GM19240 (cell line): ENCODE measurements around the gene ABHD16B.
A peak's percentile ranks its signal among the peaks of the same experiment; 100 is the strongest.
"Not testable (repeated sequence)": the region's sequence is repeated elsewhere in the genome, so short reads cannot be mapped to it uniquely, and the experiment has no call there.

ENCODE experiments used
- DNase-seq: peaks from one replicate; pipeline ENCODE4 v3.0.0; 2011; ENCODE audit warnings: low spot score; ENCODE audit not compliant: insufficient read length

ABHD16B gene

DNA sequence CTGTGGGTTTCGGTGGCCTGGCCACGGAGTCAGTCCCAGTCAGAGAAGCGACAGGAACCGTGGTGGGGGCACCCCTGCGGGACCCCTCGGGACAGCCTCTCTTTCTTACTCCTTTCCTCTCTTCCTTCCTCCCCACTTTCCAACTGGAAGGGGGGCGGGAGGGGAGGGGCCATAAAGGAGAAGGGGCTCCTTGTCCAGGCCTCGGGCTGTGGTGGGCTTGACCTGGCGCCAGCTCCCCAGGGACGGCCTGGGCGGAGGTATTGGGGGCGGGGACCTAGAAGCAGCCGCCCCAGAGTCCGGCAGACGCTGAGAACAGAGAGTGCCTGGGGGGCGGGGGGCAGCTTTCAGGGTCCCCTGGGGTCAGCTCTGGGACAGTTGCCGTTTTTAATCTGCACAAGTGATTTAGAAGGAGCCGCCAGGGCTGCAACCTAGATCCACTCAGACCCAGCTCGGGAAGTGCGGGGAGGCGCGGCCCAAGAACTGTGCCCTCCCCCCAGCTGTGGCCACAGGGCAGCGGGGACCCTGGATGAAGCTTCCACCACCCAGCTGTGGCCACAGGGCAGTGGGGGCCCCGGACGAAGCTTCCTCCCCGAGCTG, 6.4 kb upstream of the ABHD16B start:
- DNase-seq = no peak

DNA sequence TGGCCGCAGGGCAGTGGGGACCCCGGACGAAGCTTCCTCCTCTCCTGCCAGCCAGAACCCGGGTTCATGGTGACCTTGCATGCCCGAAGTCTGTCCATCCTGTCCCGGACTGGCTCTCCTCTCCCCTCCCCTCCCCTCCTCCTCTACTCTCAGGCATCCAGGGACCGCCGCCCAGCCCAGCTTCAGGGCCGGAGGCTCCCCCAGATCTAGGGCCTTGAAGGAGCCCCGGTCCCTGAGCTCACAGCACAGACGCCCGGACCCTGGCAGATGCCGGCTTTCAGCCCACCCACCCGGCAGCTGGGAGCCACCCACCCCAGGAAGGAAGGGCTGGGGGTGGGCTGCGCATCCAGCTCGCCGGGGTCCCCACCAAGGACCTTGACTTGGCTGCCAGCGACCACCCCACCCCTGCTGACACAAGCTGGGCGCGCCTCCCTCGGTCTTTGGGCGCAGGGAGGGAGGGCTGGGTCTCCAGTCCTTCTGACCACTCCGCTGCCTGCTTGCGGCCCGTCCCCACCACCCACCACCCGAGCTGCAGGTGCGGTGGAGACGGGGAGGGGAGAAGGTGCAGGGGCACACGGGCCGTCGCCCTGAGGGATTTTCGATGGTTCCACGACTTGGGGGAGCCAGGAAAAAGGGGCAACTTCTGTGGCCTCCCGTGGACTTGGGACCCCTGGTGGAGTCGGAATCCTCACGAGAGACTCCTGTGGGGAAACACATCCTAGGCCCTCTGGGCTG, 5.8 kb upstream of the ABHD16B start:
- no peak for DNase-seq

DNA sequence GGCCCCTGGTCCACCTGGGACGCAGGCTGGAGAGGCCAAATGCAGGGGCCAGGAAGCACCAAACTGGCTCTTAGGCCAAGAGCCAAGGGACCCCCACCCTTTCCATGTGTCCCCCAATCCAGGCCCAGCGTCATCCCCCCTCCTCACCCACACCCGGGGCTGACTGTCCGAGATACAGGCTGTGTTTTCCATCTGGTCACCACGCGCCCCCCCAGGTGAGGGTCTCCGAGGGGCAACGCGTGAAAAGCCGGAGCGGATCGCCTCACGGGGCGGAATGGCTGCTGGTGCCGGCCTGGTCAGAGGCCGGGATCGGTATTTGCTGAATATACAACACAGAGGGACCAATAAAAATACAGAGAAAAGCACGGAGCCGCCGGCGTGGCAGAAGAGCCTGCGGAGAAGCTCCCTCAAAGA, 5.2 kb upstream of the ABHD16B start:
- DNase-seq = no peak

DNA sequence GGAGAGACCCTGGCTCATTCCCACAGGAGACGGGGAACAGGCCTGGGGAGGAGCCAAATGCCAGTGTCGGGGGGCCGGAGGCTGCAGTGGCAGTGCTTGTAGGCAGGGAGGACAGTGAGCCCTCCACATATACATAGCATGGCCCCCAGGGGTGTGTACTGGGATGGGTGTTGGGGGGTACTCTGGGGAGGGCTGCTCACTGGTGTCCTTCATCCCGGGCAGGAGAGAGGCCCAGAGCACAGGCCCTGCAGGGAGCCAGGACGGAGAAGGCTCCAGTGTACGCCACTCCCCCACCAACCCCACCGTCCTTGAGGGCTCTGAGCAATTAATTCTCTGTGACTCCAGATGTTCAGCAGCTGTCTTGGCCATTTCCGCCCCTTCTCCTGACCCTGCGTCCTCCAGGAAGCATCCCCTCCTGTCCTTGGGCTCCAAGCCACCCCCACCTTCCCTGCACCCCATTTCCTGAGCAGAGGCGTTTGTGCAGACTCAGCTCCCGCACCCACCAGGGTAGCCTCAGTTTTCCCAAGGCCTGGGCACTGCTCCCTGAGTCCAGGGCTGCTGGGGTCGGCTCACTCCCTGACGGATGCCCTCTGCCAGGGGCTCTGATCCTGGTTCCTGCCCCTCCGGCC, 3.4 kb upstream of the ABHD16B start:
- DNase-seq = no peak

DNA sequence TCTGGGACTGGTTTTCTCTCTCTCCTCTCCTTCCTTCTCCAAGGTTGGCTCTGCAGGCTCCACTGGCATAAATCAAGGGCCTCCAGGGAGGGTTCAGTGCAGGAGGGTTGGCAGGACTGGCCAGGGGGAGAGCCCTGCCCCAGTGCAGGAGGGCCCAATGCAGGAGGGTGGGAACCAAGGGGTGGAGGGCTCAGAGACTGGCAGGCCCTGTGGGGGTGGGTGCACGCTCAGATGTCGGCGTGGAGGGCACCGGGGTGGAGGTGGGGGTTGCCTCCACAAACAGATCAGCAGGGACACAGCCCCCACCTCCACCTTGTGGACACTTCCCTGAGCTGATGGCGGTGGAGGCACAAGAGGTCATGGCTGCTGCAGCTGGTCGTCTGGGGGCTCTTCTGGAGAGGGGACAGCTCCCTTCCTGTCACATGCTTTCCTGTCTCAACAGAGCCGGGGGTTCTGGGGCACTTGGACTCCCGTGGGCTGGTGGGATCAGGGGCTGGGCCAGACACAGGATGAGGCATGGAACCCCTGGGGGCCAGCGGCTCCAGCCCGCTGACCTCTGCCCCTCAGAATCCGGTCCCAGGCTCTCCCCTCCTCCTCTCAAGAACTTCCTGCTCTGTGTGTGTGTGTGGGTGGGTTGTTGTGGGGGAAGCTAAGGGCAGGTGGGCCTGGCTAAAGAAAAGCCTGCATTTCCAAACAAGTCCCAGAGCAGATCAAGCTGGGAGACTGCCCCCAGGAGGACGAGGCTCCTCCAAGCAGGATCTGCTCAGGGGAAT, 2.7 kb upstream of the ABHD16B start:
- no peak for DNase-seq

DNA sequence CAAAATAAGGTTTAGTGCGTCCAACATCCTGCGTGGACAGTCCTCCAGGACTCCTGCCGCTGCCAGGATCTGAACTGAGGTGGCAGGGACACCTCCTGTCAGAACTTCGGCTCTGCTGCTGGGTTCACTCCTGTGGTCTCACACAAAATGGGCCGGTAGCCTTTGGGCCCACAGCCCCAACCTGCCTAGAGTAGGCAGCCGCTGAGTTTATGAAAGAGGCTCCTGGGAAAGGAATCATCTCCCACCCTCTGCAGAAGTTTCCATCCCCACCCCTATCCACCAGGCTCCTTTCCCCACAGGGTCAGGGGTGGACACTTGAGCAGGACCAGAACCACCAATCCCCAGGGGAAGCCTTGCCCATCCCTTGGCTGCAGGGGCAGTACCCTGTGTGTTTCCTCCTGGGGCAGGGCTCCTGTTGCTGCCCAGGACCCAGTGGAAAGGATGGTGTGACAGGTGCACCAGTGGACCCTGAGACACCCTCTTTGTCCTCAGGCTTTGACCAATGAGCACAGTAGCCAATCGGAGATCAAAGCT, 2.1 kb upstream of the ABHD16B start:
- no peak for DNase-seq

DNA sequence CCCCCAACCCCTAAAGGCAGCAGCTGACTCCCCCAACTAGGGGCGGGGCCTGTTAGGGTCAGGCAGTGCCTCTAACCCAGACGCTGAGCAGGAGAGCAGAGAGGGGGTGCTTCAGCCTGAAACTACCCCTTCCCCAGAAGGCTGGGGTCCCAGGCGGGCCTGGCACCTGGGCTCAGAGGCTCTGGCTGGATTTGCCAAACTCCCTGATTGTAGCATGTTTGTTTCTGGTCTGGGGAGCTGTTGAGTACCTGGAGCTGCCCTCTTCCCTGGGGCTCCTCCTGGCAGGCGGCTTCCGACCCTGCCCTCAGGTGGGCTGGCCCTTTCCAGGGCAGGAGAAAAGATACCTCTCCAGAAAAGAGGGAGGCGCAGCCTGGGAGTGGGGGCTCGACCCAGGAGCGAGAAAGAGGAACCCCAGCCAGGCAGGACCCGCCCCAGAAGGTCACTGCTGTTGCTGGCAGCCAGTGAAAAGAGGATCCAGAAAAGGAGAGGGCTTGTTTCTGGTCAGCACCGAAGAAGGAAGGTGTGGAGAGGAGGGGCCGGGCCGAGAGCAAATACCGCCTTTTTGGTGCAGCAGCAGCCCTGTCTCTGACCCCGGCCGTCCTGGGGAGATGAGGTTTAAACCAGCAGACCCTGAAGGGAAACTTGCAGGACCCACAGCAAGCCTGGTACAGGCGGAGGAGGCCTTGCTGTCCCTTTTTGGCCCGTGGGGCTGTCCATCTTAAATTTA, 810 bp upstream of the ABHD16B start:
- no peak for DNase-seq

DNA sequence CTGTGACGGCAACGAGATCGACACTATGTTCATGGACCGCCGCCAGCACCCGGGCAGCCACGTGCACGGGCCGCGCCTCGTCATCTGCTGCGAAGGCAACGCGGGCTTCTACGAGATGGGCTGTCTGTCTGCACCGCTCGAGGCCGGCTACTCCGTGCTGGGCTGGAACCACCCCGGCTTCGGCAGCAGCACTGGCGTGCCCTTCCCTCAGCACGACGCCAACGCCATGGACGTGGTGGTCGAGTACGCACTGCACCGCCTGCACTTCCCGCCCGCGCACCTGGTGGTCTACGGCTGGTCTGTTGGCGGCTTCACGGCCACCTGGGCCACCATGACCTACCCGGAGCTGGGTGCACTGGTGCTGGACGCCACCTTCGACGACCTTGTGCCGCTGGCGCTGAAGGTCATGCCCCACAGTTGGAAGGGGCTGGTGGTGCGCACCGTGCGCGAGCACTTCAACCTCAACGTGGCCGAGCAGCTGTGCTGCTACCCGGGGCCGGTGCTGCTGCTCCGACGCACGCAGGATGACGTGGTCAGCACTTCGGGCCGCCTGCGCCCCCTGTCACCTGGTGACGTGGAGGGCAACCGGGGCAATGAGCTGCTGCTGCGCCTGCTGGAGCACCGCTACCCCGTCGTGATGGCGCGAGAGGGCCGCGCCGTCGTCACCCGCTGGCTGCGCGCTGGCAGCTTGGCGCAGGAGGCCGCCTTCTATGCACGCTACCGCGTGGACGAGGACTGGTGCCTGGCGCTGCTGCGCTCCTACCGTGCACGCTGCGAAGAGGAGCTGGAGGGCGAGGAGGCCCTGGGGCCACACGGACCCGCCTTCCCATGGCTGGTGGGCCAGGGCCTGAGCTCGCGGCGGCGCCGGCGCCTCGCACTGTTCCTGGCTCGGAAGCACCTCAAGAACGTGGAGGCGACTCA, 943 bp downstream of the ABHD16B start:
- no peak for DNase-seq

DNA sequence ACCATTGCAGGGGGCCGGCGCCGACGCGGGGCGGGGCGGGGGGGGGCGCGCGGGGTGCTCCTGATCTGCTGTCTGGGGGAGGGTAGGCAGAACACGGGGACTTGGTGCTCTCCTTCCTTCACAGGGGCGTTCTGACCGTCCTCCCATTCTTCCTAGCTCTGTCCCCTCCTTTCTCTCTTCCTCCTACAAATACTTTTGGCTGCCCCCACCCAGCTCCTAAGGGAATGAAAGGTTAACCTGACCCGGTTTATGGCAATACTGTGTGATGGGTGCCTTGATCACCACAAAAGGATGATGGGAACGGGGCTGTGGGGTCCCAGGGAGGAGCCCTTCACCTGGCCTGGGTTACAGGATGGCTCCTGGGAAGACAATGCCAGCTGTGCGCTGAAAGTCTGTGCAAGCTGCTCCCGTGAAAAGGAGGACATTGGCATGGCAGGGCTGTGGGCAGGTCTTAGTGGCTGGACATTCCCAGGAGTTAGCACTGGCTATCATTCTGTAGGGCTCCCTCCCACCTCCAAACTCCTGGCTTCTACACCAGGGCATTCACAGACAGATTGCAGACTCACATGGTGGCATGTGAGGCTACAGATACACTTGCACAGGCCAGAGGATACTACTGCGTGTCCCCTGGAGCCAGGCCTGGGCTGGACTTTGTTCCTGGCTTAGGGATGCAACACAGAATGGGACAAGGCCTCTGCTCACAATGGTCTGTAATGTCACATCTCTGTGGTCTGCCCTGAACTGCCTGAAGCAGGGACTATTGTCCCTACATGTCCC, 1.9 kb downstream of the ABHD16B start:
- no peak for DNase-seq

DNA sequence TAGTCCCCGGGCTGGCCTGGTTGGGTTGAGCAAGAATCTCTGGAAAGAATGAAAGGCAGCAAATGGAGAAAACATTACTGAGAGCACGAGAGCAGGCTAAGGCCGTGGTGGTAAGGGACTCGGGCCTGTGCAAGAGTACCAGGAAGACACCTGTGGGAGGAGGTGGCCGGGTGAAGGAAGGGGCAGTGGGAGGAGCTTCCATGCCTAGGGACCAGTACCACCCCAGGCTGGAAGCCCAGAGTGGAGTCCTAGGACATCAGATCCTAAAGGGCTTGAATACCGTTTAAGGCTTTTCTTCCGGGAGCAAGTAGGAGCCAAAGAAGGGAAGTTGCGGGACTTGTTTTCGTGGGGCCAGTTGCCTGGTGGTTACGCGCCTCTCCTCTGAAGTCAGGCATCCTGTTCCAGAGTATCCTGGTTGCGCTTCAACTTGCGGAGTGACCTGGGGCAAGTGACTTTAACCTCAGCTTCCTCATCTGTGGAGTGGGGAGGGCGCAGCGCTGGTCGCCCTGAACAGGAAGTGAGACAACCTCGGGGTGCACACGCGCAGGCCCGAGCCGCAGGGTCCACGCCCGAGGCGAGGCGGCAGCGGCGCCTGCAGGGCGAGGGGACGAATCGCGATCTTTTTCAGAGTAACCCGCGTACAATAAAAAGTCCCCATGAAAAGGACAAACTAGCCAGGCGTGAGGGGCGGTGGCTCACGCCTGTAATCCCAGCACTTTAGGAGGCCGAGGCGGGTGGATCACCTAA, 2.7 kb downstream of the ABHD16B start:
- peak; percentile 99 for DNase-seq

DNA sequence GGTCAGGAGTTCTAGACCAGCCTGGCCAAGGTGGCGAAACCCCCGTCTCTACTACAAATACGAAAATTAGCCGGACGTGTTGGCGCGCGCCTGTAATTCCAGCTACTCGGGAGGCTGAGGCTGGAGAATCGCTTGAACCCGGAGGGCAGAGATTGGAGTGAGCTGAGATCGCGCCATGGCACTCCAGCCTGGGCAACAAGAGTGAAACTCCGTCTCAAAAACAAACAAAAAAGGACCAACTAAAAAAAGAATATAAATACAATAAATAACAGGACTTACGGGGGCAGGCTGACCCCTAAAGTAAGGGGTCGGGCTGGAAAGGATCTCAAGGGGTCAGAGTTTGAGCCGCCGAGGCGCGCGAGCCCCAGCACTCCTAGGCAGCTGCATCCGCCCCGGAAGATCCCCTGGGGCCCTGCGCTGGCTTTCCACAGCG, 3.3 kb downstream of the ABHD16B start:
- no peak for DNase-seq

DNA sequence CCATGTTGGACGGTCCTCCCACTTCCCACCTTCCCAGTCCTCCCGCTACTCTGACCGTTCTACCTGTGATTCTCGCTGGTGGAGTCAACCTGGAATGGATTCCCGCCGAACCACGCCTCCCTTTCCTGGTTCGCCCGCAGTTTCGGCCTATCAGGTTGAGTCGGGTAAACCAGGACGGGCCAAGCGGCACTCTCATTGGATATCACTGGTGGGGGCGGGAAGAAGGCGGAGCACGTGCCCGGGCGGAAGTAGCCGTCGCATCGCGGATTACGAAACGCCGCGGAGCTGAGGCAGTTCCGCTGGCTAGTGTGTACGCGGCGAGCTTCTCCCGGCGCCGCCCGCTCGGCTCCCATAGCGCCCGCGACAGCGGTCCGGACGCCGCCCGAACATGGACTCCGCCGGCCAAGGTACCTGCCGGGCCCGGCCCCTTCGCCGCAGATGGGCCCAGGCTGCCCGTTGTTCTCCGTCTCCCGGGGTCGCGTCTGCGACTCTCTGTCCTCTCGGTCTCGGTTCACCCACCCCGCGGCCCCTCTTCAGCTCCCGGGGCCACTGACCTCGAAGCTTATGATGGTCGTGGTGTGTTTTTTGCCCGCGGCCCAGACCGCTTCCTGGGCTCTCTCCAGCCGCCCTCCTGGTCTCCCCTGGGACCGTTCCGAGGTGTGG, 3.8 kb downstream of the ABHD16B start, which contains the start of gene TPD52L2:
TSS of gene TPD52L2 (plus strand) at position 293 of the 663 bp plus-strand sequence. CDS start at position 389, 96 bp downstream.
- peak; percentile 99 for DNase-seq

DNA sequence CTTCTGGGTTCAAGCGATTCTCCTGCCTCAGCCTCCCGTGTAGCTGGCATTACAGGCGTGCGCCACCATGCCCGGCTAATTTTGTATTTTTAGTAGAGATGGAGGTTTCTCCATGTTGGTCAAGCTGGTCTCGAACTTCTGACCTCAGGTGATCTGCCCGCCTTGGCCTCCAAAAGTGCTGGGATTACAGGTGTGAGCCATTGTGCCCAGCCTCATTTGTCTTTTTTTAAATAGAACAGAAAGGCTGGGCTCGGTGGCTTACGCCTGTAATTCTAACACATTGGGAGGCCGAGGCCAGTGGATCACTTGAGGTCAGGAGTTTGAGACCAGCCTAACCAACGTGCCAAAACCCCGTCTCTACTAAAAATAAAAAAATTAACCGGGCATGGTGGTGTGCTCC, 5.7 kb downstream of the ABHD16B start:
- not testable (repeated sequence) for DNase-seq

DNA sequence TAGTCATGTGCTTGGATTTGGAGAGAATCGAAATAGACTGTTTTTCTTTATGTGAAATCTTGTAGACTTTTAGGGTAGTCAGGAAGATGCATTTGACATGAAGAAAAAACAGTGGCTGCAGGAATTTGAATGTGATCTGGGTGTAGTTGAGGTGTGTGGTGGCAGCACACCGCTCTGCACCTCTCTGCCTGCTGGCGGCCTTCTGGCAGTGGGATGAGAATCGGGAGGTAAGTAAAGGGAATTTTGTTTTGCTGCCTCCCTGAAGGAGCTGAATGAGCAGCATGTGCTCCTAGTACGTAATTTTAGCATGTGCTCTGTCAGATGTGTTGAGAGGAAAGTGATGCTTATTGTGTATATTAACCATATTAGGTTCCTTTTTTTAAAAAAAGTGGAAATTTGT, 7.0 kb downstream of the ABHD16B start:
- no peak for DNase-seq

DNA sequence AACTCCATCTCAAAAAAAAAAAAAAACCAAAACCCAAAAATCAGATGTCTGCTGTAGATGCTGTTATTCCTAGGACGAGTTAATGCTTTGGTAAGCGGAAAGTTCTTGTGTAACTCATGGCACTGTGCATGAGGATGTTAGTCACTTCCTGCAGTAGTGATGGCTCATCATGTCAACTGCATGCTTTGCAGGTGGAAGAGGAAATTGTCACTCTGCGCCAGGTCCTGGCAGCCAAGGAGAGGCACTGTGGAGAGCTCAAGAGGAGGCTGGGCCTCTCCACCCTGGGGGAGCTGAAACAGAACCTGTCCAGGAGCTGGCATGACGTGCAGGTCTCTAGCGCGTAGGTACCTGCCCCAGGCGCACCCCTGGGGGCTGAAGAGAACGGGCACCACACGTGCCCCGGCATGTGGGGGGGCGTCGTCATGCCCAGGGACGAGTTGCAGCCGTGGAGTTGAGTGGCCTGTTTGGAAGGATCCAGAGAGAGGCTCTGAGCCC, 12.2 kb downstream of the ABHD16B start:
- DNase-seq = no peak

DNA sequence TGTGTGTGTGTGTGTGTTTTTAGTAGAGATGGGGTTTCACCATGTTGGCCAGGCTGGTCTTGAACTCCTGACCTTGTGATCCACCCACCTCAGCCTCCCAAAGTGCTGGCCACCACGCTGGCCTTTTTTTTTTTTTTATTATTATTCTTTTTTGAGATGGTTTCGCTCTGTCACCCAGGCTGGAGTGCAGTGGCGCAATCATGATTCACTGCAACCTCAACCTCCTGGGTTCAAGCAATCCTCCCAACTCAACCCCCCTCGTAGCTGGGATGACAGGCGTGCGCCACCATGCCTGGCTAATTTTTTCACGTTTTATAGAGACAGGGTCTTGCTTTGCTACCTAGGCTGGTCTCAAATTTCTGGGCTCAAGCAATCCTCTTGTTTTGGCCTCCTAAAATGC, 12.9 kb downstream of the ABHD16B start:
- not testable (repeated sequence) for DNase-seq

DNA sequence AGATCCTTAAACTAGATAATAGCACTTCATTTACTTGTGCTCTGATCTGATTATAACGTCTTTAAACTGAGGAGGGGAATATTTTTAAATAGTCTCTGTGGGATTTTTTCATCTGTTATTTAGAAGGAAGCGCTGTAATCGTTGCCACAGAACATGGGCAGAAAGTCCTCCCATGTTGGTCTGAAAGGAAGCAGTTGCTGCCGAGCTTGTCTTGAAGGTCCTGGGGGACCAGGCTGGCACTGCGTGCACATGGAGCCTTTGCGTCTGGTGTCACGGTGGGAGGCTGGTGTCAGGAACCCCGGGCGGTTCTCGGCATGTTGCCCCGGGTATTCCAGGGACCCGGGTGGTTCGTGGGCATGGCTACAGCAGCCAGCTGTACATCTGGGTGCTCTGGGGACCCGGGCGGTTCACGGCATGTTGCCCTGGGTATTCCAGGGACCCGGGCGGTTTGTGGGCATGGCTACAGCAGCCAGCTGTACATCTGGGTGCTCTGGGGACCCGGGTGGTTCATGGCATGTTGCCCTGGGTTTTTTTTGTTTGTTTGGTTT, 15.3 kb downstream of the ABHD16B start:
- no peak for DNase-seq
